Astrocyte of the hippocampus (primary cell): ENCODE results near the gene UQCC3.
"Not testable (repeated sequence)": the region's sequence is repeated elsewhere in the genome, so short reads cannot be mapped to it uniquely, and the experiment has no call there.

Source experiments
- DNase-seq: peaks from one replicate; pipeline ENCODE4 v3.0.0; 2011; ENCODE audit warnings: low read depth, low spot score

UQCC3 gene

DNA sequence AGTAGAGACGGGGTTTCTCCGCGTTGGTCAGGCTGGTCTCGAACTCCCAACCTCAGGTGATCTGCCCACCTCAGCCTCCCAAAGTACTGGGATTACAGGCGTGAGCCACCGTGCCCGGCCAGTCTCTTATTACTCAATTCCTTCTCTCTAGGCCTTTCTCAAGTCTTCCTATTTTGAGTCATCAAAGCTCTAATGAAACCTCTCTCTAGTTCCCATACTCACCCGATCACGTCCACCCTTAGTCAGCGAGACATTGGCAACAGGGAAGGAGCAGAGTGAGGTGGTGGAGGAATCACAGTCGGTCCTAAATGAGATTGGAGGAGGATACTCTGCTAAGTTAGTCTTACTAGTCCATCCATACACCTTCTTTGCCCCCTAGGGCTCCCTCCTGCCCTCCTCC is 30.8 kb downstream of the UQCC3 start:
- no peak for DNase-seq

DNA sequence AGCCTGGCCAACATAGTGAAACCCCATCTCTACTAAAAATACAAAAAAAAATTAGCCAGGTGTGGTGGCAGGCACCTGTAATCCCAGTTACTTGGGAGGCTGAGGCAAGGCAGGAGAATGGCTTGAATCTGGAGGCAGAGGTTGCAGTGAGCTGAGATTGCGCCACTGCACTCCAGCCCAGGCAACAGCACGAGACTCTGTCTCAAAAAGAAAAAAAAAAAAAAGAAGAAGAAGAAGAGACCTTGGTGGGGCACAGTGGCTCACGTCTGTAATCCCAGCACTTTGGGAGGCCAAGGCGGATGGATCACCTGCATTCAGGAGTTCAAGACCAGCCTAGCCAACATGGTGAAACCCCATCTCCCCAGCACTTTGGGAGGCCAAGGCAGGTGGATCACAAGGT is 32.4 kb downstream of the UQCC3 start:
- not testable (repeated sequence) for DNase-seq

DNA sequence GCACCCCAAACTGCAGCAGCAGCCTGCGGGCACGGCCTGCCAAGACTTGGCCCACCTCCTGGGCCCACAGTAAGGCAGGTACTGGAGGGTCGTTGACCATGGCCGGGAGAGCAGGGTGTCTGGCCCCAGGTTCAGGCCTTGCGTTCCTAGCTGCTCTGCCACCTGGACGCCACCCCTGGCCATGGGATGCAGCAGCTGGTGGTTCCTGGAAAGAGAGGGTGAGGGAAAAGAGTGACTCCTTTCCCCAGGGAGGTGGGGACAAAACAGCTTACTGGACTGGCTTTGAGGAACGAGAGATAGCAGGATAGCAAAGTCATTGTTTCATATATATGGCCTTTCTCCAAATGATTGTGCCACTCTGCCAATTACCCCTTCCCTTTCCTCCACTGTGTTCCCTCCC is 33.9 kb downstream of the UQCC3 start:
- peak; percentile 32 for DNase-seq

DNA sequence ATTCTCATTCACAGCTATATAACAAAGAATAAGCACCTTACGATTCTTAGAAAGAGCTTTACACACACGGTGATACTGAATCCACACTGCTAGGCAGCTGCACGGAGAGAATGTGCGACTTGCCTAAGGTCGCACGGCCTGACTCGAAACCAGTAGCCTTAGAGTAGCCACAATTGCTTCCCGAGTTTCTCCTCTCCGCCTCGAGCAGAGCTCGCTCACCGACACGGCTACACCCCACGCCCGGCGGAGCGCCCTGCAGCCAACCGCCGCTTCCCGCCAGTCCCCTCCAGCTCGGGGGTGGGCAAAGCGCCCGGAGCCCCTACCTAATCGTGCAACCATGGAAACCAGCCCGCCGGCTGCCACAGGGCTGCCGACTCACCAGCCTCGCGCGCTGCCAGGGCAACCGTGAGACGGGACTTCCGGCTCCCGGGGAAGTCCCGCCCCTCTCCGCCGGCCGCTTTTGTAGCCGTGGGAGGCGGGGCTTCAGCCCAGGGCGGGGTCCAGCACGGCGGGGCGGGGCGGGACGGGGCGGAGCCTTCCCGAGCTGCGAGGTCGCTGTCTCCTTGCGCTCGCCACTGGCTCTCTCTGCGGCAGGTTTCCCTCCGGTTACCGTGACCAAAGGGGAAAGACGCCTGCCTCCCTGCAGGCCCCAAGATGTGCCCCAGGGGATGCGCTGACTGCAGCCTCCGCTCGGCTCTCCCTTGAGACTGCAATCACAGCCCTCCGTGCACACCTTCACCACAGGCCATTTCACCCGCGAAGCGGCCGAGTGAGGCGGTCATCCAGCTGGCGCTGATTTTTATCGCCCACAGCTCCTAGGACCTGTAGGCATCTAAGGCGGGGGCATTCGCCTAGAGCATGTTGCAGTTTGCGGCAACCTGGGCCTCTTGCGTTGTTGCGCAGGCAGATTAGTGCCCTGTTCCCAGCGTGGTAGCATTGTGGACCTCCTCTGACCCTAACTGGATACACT is 34.7 kb downstream of the UQCC3 start:
- DNase-seq, result peak; percentile 99

DNA sequence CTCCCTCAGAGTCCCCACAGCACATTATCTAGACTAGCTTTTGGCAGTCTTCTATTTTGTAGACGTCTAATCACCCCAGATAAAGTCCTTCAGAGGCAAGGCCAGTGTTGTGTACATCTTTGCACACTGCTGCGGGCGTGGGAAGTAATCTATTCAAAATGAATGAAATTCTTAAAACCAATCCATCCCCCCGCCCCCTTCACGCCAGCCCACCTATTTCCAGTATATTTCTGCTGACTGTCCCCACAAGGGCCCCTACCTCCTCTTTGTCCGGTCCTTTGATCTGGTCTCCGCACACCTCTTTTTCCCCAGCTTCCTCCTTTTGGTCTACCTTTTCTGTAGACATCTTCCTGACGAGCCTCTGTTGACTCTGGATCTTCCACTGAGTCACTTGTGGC is 35.4 kb downstream of the UQCC3 start:
- DNase-seq, result no peak

DNA sequence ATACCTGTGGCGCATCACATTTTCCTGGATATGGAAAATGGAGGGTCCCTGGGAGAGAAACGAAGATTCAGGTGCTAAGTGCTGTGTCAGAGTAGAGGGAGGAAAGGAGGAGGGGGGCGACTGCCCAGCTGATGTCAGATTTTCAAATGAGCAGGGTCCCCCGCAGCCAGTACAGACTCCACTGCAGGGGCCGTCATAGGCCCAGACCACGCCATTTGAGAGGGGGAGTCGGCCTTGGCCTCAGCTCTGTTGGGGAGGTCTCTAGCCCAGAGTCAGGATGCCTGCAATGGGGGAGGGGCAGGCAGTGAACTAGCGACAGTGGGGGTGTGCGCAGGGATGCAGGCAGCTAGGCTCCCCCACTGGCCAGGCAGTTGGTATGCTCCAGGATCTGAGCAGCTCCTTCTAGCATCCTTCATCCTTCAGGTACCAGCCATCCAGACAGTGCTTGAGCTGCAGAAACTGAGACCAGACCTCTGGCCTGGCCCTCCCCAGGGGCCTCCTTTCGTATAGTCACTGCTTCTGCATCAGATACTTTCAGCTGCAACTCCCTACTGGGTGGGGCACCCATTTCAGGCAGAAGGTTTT is 35.9 kb downstream of the UQCC3 start, which contains the start of the genes BSCL2 and GNG3:
Gene BSCL2 (minus strand): TSS at position 148 of the 585 bp plus-strand sequence. CDS start 229 bp downstream, outside the sequence.
Gene GNG3 (plus strand): TSS at position 400 of the 585 bp plus-strand sequence. CDS start 620 bp downstream, outside the sequence.
- DNase-seq, result peak; percentile 81

DNA sequence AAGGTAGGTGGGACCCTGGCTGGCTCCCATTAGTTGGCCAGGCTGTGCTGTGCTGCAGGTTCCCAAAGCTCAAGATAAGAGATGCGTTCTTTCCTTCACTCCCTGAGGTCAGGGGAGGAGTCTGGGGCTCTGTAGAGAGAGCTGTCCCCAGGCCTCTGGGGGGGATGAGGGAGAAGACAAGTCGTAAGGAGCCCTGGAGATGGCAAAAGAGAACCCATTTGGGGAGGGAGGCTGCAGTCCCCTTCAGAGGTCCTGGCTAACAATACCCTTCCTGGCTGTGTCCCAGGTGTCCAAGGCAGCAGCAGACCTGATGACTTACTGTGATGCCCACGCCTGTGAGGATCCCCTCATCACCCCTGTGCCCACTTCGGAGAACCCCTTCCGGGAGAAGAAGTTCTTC is 36.9 kb downstream of the UQCC3 start:
- no peak for DNase-seq

DNA sequence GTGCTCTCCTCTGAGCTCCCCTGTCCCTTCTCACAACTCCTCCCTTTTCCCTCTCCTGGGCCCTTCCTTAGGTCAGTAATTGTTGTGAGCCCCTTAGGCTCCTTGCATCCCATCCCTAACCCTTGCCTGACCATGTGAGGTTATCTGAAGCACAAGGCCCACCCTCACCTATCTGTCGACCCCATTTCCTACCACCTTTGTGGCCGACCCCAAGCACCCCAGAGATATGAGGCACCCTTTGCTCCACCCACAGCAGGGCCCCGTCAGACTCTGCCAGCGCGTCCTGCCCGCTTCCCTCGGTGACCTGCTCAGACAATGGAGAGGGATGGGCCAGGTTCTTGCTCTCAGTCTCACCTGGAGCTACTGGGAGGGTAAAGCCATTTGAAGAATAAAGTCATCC is 37.3 kb downstream of the UQCC3 start:
- DNase-seq, result no peak

DNA sequence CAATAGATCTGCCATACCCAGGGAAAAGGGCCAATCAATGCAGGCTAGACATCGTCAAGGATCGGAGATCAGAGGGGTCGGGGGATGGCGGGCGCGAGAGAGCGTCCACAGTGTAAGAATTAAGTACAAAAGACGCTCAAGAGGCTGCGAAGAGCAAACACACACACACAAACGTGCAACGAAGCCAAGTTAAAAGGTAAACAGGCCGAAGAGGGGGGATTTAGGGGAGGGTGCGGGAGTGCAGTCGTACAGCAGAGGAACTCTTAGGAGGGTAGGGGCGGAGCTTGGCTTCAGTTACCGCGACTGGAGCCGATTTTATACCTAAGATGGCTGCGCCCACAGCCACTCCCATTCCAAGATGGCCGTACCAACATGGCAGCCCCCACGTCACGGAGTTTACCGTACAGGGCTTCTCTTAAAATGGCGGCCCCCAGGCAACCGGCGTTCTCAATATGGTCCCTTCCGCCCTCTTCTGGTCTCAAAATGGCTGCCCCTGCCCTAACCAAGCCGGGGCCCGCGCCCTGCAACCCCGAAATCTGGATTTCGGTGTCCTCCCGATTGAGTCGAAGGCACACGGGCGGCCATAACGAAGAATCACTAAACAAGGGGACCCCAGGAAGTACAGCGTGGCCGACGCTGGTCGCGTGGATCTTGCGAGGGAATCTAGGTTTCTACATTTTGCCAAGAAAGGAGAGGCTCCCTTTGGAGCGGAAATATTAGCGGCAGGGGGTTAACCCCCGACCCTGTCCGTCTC is 38.0 kb downstream of the UQCC3 start:
- peak; percentile 99 for DNase-seq

DNA sequence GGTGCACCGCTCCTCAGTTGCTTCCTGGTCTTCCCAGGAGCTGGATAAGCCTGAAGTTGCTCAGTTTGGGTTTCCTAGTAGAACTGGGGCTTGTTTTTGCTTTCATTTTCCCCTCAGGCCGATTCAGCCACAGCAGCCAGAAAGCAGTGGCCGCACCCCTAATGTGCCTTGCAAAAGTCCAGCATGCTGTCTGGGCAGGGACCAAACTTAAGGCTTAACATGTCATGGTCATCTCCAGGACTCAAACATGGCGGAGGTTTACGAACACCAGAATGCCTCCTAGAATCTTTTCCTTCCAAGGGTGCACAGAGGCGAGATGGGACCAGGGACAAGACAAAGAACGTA is 38.5 kb downstream of the UQCC3 start:
- DNase-seq, result no peak

DNA sequence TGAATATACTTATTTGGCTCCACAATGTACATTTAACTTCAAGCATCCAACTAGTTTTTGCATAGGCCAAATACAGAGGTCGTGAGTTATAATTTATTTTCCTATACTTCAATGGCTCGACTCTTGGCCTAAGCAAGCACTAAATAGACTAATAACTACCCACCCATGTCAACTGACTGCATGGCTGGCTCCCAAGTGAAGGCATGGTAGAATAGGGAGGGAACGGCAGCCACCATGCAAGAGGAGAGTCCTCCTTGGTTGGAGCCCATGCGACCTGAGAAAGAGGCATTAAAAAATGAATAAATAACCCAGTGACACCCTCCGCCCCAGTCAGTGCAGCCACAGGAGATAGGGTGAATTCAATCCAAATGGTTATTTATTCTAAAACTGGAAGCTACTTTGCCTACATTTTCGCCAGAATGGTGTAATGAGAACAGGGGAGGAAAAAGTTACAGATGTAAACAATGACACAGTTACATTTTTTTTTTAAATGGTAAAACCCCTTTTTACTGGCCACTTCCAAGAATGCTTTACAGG is 40.9 kb downstream of the UQCC3 start:
- DNase-seq, result no peak

DNA sequence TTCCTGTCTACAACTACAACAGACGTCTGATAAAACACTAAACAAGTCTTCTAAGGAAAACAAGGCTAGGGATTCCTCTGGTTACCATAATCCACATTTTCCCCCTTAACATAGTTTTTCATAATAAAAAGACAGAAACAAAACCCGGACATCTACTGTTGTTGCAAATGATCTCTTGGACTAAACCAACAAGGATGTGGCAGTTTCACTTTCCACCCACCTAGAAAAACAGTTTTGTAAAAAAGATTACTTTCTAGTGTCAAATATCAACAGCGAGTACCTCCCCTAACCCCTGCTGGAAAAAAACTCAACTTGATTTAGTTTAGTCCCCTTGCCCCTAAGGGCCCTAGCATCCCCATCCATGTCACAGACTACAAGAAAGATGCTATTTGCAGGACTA is 41.4 kb downstream of the UQCC3 start:
- DNase-seq, result no peak

DNA sequence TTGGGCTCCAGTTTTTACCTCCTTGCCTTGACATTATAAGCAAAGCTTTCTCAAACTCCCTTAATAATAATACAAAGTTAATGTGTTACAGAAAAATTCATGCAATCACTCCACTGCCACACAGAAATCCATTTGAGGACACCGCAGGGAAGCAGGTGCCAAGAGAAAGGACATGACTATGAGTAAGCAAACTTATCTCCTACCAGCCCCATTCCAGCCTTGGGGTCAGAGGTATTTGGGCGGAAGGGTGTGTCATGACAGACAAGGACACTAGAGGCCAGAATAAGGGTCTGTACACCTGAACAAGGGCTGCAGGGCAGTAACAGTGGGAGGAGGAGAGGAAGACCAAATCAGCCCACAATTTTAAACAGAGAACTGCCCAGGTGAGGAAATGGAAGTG is 41.9 kb downstream of the UQCC3 start:
- DNase-seq, result no peak

DNA sequence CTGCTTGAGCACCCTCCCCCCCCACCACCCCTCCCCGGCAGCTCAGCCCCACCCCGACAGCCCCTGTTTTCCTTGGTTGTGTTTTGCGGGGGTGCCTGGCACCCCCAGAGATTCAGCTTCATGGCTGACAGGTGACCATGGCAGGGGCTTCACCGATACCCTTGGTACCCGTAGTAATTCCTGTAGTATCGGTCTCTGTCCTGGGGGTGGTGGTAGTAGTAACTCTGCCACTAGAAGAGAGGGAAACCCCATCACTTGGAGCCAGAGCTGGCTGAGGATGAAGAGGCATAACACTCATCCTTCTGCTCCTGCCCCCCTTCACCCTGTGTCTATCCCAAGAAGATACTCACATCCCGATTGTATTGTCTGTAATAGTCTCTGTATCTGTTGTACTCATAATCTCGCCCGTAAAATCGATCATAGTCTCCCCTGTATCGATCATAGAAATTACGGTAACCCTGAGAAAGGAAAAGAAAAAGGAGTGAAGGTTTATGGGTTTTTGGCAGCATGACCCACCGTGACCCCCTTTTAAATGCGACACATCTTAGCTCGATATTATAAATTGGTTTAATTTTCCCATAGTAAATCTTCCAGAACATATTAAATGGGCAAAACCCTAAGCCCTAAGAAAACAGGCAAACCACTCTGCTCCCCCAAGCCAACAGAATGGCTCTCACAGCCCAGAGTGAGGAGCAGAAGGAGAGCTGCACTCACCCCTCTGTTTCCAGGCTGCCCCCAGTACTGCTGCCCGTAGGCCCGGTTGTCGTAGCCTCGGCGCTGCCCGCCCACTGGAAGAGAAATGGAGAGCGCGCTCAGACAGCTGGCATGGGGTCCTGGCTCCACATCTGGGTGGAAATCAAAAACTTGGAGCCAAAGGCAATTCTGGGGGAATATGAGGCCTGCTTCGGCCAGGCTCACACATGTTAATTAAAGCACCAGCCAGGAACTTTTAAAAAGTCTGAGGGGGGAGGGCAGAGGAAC is 44.0 kb downstream of the UQCC3 start:
- no peak for DNase-seq

DNA sequence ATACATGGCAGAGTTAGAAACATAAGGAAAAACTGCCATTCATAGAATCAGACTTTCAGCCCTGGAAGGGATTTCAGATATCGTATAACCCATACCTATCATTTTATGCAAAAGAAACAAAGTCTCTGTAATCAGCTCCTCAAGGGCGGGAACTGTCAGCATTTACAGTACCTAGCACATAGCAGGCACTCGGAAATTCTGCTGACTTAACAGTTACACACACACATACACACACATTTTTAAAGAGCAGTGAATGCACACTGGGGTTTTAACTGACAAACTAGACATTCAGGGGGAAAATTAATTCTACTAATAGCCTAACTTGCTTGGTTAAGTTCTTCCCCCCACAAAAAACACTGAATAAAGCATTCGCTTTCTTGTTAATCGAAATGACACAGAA is 44.7 kb downstream of the UQCC3 start:
- DNase-seq, result no peak

DNA sequence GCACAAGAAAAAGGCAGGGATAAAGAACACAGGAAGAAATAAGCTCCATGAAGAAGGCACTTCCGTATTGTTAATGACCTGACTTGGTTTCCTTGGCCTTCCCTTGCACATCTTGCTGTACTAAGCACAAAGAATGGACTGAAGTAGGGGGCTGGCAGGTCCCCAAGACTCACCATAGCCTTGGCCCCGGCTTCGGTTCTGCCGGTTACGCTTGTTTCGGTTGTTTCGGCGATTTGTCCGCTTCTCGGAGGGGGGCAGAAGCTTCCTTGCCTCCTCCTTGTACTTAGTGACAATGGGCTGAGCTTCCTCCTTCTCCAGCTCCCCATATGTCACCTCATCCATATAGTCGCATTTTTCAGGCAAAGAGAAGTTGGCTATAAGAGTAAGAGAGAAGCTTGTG is 45.3 kb downstream of the UQCC3 start:
- DNase-seq, result no peak

DNA sequence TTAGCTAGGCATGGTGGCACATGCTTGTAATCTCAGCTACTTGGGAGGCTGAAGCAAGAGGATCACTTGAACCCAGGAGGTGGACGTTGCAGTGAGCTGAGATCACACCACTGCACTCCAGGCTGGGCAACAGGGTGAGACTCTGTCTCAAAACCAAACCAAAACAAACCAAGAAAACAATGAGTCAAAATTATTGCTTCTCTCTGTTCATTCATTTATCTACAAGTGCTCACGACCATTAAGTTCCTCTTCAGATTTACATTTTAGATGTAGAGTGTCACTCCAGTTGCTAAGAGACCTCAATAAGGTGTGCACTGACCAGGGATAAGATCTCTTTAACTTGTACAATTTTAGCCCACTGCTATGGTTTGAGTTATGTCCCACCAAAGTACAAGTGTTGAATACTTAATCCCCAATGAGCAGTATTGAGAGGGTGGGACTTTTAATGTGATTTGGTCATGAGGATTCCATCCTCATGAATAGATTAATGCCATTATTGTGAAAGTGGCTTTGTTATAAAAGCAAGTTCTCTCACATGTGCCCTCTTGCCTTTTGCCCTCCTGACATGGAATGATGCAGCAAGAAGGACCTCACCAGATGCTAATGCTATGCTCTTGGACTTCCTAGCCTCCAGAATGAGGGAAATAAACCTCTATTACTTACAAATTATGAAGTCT is 48.0 kb downstream of the UQCC3 start:
- no peak for DNase-seq

DNA sequence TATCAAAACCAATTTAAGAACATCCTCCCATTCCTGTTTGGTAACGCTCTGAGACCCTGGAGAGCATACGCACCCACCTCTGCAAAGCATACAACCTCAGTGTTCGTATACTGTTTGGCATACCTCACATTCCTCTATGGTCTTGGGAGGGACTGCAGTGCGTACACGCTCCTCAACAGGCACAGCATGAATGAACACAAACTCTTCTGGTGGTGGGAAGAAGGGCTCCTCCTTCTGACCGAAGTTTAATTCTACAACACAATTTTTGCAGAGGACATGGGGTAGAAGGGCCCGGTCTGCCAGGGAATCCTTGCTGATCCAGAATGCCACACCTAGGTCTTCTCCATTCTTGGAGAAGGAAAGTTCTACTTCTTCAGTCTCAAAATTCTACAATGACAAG is 50.5 kb downstream of the UQCC3 start:
- peak; percentile 52 for DNase-seq
